ENCODE measurements around the gene EPC2.
"Not testable (repeated sequence)": the region's sequence is repeated elsewhere in the genome, so short reads cannot be mapped to it uniquely, and the experiment has no call there.

The EPC2 gene

DNA sequence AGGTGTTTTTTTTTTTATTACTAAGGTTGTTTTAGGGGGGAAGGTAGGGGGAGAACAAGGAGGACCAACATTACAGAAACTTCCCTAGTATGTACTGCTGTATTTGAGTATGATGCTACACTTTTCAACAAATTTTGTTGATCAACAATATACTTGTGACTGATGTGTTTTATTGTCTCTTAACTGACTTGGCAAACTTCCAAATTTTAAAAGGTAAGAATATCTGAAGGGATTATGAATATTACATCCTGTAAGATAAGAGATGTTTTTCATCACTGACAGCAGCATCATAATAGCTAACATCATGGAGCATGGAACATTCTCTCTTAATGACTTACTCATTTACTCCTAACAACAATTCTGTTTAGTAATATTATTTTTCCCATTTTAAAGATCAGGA lies 144.5 kb downstream of the EPC2 start:
- Histone ChIP-seq H3K36me3 (peaks cover 23% of the 10 kb centered on the region), H3K9me3 (ENCODE audit: severe bottlenecking) (no peaks in the 10 kb centered on the region), H3K27me3 (ENCODE audit: insufficient read depth, low read depth, severe bottlenecking) (no peaks in the 10 kb centered on the region)

GRCh38 chr2:148790172-148790571 lies 145.6 kb downstream of the EPC2 start:
- H3K27me3 ChIP-seq (ENCODE audit: insufficient read depth, low read depth, severe bottlenecking); H3K9me3 ChIP-seq (ENCODE audit: severe bottlenecking); H3K4me3 ChIP-seq (ENCODE audit: low read depth, low read length); H3K27ac ChIP-seq; DNase-seq: not testable (repeated sequence)
- H3K36me3 ChIP-seq: peaks cover 13% of the 10 kb centered on the region

More for the DNA sequence above, 144.5 kb downstream of the EPC2 start:
- no peak overlapping the region for H3K4me3 ChIP-seq (ENCODE audit: low read depth, low read length)
- TF ChIP-seq, protein P1, sequence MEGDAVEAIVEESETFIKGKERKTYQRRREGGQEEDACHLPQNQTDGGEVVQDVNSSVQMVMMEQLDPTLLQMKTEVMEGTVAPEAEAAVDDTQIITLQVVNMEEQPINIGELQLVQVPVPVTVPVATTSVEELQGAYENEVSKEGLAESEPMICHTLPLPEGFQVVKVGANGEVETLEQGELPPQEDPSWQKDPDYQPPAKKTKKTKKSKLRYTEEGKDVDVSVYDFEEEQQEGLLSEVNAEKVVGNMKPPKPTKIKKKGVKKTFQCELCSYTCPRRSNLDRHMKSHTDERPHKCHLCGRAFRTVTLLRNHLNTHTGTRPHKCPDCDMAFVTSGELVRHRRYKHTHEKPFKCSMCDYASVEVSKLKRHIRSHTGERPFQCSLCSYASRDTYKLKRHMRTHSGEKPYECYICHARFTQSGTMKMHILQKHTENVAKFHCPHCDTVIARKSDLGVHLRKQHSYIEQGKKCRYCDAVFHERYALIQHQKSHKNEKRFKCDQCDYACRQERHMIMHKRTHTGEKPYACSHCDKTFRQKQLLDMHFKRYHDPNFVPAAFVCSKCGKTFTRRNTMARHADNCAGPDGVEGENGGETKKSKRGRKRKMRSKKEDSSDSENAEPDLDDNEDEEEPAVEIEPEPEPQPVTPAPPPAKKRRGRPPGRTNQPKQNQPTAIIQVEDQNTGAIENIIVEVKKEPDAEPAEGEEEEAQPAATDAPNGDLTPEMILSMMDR (IDR thresholded peaks at IDR 0.05; ENCODE audit: low read depth, low read length): no peak
- DNase-seq: no peak
- H3K27ac ChIP-seq: no peak overlapping the region

DNA sequence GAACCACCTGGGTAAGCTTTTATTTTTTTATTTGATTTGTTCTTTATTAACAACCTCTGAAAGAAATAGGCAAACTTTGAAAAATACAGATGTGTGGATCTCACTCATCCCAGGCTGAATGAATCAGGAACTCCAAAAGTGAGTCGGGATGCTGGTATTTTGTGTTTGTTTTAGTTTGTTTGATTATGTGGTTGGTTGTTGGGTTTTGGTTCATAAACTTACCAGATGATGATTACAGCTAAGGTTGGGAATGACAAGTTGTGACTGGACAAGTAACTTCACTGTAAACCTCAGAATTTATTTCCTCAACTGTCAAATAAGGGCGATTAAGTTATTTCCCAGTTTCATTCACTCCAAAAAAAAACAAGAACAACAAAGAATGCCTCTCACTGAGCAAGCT lies 150.0 kb downstream of the EPC2 start:
- DNase-seq: no peak
- TF ChIP-seq, protein P1 (IDR thresholded peaks at IDR 0.05; ENCODE audit: low read depth, low read length): no peak
- H3K27me3 ChIP-seq (ENCODE audit: insufficient read depth, low read depth, severe bottlenecking): no peaks in the 10 kb centered on the region
- no peak overlapping the region for H3K4me3 ChIP-seq (ENCODE audit: low read depth, low read length)
- H3K27ac ChIP-seq: no peak overlapping the region
- H3K9me3 ChIP-seq (ENCODE audit: severe bottlenecking): no peaks in the 10 kb centered on the region
- no peaks in the 10 kb centered on the region for H3K36me3 ChIP-seq

- Histone ChIP-seq H3K4me3 (ENCODE audit: low read depth, low read length) (no peak overlapping the region), H3K9me3 (ENCODE audit: severe bottlenecking) (no peaks in the 10 kb centered on the region), H3K36me3 (no peaks in the 10 kb centered on the region), H3K27ac (no peak overlapping the region), H3K27me3 (ENCODE audit: insufficient read depth, low read depth, severe bottlenecking) (no peaks in the 10 kb centered on the region)
- TF ChIP-seq, protein P1 (IDR thresholded peaks at IDR 0.05; ENCODE audit: low read depth, low read length): no peak
- no peak for DNase-seq
These were observed 152.4 kb downstream of the EPC2 start for GRCh38 chr2:148796735-148797512.

DNA sequence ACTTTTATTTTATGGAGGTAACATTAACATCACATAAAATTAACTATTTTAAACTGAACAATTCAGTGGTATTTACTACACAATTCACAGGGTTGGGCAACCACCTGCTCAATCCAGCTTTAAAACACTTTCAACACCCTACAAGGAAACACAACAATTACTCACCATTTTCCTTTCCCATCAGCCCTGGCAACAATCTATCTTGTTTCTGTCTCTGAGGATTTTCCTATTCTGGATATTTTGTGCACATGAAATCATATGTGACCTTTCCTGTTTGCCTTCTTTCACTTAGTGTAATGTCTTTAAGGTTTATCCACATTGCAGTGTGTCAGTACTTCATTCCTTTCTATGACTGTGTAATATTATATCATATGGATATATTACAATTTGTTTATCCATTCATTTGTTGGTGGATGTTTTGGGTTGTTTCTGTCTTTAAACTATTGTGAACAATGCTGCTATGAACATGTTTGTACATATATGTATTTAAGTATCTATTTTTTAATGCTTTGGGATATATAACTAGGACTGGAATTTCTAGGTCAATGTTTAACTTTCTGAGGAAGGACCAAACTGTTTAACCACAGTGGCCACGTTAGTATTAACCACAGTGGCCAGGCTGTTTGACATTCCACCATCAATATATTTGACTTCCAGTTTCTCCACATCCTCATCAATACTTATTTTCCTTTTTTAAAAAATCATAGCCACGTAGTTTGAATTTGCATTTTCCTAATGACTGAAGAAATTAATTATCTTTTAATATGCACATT lies 158.1 kb downstream of the EPC2 start:
- H3K4me3 ChIP-seq (ENCODE audit: low read depth, low read length): no peak overlapping the region
- DNase-seq: no peak
- TF ChIP-seq, protein P1 (IDR thresholded peaks at IDR 0.05; ENCODE audit: low read depth, low read length): no peak

DNA sequence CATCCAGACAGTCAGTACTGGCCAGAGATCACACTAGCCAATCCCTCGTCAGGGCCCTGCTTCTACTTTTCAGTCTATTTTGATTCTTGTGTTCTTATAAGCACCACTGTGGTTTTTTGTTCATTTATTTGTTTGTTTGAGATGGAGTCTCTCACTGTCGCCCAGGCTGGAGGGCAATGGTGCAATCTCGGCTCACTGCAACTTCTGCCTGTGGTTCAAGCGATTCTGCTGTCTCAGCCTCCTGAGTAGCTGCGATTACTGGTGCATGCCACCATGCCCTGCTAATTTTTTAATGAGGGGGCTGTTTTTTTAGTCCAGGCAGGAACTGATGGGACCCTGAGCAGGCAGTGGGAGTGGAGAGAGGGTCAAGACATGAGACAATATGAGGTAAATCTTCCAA lies 165.5 kb downstream of the EPC2 start:
- Histone ChIP-seq H3K36me3 (no peaks in the 10 kb centered on the region), H3K9me3 (ENCODE audit: severe bottlenecking) (no peaks in the 10 kb centered on the region), H3K27me3 (ENCODE audit: insufficient read depth, low read depth, severe bottlenecking) (no peaks in the 10 kb centered on the region), H3K27ac (no peak overlapping the region), H3K4me3 (ENCODE audit: low read depth, low read length) (no peak overlapping the region)
- TF ChIP-seq, protein P1 (IDR thresholded peaks at IDR 0.05; ENCODE audit: low read depth, low read length): no peak
- no peak for DNase-seq

More for the DNA sequence above, 158.1 kb downstream of the EPC2 start:
- H3K36me3 ChIP-seq: no peaks in the 10 kb centered on the region
- no peaks in the 10 kb centered on the region for H3K27me3 ChIP-seq (ENCODE audit: insufficient read depth, low read depth, severe bottlenecking)
- H3K9me3 ChIP-seq (ENCODE audit: severe bottlenecking): no peaks in the 10 kb centered on the region
- H3K27ac ChIP-seq: no peak overlapping the region

All from WERI-Rb-1 (cell line).